NCI-H69 (cell line): Measurements from ENCODE around the gene CDK5RAP3.
"Not testable (repeated sequence)": the region's sequence is repeated elsewhere in the genome, so short reads cannot be mapped to it uniquely, and the experiment has no call there.

Experiments
- DNase-seq: peaks from one replicate; lab custom pipeline; 2025; lab: John Stamatoyannopoulos, UW

The CDK5RAP3 gene, protein sequence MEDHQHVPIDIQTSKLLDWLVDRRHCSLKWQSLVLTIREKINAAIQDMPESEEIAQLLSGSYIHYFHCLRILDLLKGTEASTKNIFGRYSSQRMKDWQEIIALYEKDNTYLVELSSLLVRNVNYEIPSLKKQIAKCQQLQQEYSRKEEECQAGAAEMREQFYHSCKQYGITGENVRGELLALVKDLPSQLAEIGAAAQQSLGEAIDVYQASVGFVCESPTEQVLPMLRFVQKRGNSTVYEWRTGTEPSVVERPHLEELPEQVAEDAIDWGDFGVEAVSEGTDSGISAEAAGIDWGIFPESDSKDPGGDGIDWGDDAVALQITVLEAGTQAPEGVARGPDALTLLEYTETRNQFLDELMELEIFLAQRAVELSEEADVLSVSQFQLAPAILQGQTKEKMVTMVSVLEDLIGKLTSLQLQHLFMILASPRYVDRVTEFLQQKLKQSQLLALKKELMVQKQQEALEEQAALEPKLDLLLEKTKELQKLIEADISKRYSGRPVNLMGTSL

DNA sequence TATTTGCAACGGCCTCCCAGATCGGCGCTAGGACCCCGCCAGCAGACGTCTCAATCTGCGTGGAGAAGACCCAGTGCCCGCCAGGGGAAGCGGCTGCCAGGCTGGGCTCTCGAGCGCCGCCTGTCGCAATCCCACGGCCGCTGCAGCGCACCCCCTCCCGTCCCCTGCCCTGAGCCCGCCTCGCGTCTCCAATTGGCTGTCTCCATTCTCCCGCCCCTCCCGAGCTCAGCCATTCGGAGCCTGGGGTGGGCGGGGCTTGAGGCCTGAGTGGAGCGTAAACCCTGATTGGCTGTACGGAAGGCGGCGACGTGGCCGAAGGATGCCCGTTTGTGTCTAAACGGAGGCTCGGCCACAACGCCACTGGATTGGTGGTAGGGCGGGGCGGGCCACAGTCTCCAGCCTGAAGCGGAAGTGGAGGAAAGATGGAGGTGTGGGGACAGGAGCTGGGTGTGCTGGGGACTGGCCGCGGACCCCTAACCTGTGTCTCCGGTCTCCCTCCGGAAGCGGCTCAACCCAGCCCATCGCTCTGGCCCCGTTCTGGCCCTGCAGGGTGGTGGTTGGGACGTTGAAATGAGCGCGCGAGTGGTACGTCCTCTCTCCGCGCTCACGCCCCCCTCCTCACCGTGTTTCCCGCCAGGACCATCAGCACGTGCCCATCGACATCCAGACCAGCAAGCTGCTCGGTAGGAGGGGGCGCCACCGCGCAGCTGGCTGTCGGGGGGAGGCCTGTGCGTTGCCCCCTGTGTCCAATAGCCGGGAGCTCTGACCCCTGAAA lies at the start of gene CDK5RAP3:
Gene CDK5RAP3, plus strand, starts transcription at position 389 of the 775 bp plus-strand sequence. Its CDS starts 34 bp downstream, at position 423.
- DNase-seq = peak; percentile 100

DNA sequence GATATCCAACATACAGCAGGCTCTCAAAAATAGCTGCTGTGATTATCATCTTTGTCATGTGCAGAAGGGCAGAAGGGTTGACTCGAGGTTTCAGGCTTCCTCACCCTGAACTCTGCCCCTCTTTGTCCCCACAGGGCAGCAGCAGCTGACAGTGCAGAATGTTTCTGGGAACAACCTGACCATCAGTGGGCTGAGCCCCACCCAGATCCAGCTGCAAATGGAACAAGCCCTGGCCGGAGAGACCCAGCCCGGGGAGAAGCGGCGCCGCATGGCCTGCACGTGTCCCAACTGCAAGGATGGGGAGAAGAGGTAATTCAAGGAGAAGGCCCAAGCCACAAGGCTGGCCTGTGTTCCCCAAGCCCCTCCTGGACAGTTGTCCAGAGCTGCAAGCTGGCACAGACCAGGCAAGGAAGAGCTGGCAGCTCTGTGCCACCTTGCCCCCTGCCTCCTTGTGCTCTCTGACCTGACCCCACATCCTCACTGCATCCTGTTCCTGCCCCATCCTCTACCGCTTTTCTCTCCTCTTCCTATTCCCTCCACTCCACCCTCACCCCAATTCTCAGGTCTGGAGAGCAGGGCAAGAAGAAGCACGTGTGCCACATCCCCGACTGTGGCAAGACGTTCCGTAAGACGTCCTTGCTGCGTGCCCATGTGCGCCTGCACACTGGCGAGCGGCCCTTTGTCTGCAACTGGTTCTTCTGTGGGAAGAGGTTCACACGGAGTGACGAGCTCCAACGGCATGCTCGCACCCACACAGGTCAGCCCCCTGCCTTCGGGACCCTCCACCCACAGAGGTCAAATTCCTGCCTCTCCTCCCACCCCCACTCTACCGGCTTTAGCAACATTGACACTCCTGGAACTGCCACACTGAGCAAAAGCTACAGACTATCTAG lies 45.9 kb upstream of the CDK5RAP3 start:
- no peak for DNase-seq

DNA sequence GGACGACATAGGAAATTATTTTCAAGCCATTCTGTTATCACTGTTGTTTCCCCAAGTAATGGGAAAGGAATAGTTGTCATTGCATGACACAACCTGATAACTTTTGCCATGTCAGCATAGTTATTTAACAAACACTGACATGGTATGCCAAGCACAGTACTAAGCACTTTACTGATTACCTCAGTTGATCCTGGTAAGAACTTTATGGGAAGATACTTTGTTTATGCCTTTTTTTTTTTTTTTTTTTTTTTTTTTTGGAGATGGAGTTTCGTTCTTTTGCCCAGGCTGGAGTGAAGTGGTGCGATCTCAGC lies 45.3 kb upstream of the CDK5RAP3 start:
- DNase-seq = no peak

DNA sequence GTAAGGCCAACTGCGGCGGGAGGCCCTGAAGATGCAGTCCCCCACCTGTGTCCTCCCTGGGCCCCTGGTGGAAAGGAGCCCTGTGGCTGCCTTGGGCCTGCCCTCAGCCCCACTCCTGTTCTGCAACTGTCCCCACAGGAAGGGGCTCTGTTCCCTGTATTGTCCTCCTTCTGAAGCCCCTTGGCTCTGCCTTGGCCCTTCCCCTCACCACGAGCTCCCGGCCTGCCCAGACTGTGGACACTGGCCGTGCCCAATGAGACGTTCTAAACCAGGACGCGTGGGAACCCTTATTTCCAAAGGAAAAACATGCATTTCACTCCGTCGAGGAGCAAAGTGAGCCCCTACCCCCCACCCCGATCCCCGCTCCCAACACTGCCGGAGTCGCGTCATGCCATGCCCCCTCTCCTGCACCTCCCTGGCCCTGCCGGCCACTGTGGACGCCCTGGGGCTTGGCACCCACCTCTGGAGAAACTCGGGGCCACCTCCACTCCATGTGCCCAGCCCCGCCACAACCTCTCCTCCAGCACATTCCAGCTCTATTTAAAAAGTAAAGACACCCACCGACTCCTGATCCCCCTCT lies 43.0 kb upstream of the CDK5RAP3 start:
- no peak for DNase-seq

DNA sequence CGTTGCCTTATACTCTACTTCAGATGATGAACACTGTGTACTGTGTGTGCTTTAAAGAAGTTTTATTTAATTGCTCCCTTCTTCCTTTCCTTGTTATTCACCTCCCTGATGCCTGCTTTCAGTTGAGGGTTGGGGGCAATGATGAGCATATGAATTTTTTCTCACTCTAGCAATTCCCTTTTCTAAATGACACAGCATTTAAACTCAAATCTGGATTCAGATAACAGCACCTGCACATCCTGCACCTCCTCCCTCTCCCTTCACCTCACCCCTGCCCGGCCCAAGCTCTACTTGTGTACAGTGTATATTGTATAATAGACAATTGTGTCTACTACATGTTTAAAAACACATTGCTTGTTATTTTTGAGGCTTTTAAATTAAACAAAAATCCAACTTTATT lies 42.5 kb upstream of the CDK5RAP3 start:
- DNase-seq = no peak

DNA sequence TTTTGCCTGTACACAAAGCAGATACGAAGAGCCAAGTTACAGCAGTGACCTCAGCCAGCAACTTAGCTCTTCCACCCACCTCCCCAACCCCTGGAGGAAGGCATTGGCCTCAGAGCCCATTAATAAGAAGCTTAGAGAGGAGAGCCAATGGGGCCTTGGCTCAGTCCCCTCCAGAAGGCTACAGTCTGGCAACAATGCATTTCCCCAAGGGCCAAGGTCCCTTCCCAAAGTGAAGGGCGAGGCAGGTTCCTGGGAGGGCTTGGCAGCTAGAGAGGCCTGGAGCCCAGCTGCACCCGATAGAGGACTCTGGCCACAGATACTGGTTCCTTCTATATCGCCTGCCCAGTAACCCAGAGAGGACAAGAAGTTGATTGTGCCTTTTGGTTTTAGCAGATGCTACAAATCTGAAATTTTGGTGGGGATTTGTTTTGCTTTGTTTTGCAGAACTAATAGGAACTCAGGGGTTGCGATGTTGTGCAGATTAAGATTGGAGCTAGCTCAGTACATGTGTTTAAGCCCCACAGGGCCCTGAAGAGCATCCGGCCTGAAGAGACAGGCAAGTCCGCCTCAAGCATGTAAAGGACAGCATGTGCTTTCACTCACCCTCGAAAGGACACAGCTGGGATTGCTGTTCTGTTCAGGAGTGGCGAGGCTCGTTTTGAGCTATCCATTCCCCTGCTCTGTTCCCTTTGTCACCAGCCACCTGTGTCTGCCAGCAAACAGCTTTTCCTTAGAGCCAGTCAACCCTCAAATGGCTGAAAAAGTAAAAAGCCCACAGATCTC lies 41.5 kb upstream of the CDK5RAP3 start:
- no peak for DNase-seq

DNA sequence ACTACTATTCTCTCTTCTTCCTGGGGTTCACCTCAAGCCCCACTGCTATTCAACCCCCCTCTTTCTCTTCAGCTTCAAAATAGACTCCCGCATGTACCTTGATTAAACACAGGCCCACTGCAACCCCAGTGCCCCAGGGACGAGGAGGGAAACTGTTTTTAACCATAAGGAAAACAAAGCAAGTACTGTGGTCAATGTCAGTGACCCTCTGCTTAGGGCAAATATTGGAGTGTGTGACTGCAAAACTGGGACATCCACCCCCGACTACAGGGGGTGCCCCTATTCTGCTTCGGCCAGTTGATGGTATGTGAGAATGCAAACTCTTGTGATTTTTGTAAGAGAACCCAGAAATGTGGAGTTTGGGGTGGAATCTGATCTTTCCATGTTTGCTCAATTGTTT lies 39.1 kb upstream of the CDK5RAP3 start:
- DNase-seq = no peak

DNA sequence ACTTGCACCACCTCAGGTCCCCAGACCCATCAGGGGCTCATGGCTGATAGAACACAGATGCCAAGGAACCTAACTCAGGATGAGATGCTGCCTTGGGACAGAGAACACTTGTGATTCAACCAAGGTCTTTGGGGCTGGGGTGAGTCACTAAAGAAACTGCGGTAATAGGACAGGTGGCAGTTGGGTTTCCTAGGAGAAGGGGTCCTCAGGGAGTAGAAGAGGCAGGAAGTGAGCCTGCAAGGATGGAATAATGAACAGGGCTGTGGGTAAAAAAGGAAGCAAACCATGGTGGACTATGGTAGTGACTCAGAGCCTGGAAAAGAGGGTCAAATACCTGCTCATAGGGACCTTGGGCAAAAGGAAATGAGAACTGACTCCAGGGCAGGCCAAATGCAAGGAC lies 36.1 kb upstream of the CDK5RAP3 start:
- peak; percentile 68 for DNase-seq

DNA sequence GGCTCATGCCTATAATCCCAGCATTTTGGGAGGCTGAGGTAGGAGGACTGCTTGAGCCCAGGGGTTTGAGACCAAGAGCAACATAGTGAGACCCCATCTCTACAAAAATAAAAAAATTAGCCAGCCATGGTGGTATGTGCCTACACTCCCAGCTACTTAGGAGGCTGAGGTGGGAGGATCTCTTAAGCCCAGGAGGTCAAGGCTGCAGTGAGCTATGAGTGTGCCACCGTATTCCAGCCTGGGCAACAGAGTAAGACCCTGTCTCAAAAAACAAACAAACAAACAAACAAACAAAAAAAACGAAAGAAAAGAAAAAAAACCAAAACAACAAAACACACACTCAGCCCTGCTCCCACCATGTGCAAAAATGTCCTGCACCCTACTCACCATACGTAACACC lies 35.4 kb upstream of the CDK5RAP3 start:
- DNase-seq = not testable (repeated sequence)

DNA sequence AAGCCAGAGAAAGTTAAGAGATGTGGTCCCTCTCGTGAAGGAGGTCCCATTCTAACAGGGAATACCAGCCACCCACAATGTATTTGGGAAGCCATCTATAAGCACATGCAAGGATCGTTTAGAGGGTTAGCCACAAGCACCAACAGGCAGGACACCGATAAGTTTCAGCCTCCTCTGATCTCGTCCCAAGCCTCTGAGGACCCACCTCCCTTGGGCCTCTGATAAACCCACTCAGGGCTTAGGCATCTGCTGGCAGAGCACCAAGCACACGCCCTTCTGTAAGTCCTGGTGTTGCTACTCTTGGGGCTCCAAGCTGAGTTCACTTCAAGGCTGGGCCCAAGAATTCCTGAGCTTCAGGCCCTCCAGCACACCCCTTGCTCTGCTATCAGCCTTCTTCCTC lies 35.0 kb upstream of the CDK5RAP3 start:
- no peak for DNase-seq

DNA sequence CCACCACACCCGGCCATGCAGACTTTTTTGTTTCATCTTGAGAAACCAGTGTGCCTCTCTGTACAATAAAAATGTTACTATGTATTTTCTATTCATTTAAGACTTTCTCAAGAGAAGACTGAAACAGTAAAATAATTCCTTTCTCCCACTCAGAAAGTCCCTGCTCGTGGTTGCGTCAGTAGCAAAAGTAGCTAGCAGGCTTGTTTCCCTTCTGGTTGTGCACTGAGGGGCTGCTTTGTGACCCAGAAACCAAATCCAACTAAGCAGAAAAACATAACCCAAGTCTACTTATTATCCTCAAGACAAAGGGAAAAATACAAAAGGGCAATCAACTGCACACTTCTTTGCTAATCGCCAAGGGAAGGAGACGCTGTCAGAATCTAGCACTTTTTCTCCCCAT lies 33.0 kb upstream of the CDK5RAP3 start:
- no peak for DNase-seq

DNA sequence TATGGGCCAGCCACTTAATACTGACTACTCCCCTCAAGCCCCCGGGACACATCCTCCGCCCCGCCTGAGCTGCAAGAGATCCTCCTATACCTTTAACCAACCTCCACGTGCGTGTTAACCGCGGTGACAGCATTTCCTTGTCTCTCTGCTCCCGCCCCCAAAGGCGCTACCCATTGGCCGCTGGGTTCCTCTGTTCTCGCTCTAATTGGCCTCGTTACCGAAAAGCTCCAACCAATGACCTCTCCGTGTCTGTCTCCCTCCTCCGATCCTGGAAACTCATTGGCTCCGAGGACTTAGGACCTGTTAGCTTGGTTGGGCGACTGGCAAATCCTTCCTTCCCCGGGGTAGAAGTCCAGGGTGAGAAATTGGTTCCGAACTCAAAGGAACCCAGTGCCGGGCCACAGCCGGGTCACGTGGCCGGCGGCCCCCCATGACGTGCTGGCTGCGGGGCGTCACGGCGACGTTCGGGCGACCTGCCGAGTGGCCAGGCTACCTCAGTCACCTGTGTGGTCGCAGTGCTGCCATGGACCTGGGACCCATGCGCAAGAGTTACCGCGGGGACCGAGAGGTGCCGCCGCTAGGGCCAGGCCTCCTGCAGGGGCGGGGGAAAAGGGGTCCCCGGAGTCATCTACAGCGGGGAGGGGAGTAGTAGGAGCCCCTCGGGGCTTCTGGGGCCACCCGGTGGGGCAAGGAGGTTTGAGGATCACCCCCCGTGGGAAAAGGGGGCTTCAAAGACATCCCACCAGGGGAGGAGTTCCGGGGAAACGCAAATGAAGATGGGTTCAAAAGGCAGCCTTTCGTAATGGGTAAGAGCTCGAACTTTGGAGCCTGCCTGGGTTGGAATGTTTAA lies 29.4 kb upstream of the CDK5RAP3 start, which contains the start of gene PNPO:
Gene PNPO, plus strand, starts transcription at position 326 of the 850 bp plus-strand sequence. Its CDS starts 105 bp downstream, at position 431.
- peak; percentile 100 for DNase-seq

DNA sequence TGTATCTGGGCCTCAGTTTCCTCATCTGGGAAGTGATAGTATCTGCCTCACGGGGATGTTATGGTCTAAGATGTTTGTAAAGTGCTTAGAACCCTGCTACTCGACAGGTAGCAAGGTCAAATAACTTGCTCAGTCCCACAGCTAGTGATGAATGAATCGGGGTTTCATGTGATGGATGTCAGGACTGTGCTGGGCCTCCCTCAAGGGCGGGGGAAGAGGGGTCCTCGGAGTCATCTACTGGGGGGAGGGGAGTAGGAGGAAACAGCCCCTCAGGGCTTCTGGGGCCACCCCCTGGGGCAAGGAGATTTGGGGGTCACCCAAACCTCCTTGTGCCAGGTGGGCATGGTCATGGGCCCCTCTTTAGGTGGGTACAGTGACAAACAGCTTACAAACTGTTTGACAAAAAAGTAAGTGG lies 28.8 kb upstream of the CDK5RAP3 start:
- peak; percentile 50 for DNase-seq

DNA sequence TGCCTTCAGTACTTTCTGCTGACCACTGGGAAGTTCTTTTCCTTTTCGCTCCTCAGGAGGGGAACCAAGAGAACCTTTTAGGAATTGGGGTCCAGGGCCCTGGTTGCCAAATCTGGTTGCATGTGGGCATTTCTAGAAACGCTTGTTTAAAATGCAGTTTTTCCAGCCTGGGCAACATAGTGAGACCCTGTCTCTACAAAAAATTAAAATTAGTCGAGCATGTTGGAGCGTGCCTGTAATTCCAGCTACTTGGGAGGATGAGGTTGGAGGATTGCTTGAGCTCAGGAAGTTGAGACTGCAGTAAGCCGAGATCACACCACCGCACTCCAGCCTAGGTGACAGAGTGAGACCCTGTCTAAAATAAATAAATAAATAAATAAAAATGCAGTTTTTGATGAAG lies 28.3 kb upstream of the CDK5RAP3 start:
- DNase-seq = no peak

DNA sequence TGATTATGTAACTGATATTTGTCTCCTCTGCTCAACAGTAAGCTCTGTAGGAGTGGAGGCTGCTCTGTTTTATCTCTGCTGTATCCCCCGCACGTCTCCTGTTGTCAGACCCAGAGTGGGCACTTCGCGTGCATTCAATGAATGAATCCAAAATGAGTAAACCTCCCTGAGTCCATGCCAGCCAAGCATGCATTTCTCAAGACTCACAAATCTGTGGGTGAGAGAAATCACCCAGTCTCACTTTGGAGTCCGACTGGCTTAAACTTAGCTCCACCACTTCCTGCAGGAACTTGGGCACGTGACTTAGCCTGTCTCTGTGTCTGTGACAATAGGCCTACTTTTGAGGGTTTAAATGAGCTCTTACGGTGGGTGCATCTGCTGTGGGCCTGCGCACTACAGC lies 25.8 kb upstream of the CDK5RAP3 start:
- DNase-seq = no peak

DNA sequence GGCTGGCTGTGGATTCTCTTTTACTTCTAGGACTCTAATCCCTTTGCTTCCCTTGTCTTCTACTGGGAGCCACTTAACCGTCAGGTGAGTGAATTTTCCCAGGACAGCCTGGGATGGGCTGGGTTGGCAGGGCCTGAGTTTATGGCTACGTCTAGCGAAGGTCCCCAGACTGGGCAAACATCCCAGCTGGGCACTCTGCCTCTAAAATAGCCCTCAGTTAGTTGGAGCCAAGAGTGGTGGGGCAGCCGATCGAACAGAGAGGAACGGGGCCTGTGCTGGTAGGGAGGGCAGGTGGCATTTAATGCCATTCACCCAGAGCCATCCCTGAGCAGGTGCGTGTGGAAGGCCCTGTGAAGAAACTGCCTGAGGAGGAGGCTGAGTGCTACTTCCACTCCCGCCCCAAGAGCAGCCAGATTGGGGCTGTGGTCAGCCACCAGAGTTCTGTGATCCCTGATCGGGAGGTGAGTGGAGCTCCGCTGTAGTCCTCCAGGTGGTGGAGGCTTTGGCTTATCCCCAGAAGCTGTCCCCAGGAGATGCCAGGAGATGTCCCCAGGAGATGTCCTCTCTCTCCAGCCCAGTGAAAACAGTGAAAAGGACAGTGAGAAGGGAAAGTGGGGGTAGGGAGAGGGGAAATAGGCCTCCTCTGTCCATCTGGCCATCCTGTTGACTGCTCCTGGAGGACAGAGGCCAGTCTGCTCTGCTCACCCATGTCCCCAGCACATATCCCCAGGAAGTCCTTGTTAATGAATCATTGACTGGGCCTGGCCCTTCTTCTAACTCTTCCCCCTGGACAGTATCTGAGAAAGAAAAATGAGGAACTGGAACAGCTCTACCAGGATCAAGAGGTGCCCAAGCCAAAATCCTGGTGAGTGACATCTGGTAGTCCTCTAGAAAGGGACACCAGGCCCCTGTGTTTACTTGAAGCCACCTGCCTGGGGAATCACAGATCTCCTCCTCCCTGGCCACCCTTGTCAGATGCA lies 25.1 kb upstream of the CDK5RAP3 start:
- DNase-seq = no peak

DNA sequence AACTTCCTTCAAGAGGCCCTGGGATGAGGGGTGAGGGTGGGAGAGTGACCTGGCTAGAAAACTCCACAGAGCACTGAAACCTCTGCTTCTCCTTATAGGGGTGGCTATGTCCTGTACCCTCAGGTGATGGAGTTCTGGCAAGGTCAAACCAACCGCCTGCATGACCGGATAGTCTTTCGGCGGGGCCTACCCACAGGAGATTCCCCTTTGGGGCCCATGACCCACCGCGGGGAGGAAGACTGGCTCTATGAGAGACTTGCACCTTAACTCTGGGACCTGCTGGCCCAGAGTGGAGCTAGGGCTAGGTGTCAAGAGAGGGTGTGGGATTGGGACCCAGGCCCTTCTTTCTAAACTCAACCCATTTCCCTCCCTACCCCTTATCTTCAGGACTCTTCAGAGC lies 24.4 kb upstream of the CDK5RAP3 start:
- no peak for DNase-seq

DNA sequence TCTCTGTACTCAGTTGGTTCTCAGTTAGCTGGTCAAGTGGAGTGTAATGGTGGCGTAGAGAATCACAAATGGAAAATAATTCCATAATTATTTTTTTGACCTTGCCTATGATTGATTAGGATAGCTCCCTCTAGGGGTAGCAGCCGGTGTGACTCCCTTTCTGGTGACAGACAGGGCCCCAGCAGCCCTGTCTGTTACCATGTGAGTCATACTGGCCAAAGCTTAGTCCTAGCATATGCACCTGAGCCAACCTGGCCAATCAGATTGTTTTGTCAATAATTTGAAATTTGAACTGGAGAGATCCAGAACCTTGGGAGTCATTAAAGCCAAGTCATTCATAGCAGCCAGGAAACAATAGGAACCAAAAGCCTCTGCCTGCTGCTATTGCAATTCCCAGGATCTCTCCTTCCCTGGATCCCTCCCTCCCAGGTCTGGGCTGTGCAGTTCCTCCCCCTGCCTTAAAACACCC lies 23.9 kb upstream of the CDK5RAP3 start:
- peak; percentile 99 for DNase-seq
